H1 (cell line): ENCODE results near the gene C1orf87. TPM values are rescaled to one million over a fixed set of nuclear protein-coding genes. Genes with fewer than 3 reads are reported as not detected.

ENCODE experiments used
- CTCF ChIA-PET: fragments of 300-600 bp; sonication (Branson Sonifier 250); formaldehyde crosslinking; loops from one replicate; lab custom pipeline; 2021; ENCODE audit not compliant: partially characterized antibody; lab: Charles Lee
- POLR2A ChIA-PET: fragments of 300-600 bp; sonication (Branson Sonifier 250); formaldehyde crosslinking; loops from one replicate; lab custom pipeline; 2021; ENCODE audit warnings: inconsistent platforms; ENCODE audit not compliant: partially characterized antibody; lab: Charles Lee
- DNase-seq, 2 experiments: peaks; one replicate each; pipeline versions ENCODE4 v3.0.0 to v3.0.0-alpha.2; 2010 to 2022; ENCODE audit warnings: low spot score in 2 of 2, low read depth in 1 of 2, mixed read lengths in 1 of 2
- FAIRE-seq: peaks from 2 replicates; lab custom pipeline; 2011; peaks lifted over from hg19 to GRCh38; lab: Jason Lieb, UNC
- H2AFZ ChIP-seq: 2 replicates; pipeline ENCODE4 v1.8.1; 2012; ENCODE audit warnings: low read length, inconsistent platforms
- H2AK5ac ChIP-seq: 2 replicates; pipeline ENCODE4 v1.6.1; 2013; ENCODE audit warnings: low read depth, low read length
- H2BK120ac ChIP-seq: replicated peaks from 2 replicates; pipeline ENCODE3; 2013; ENCODE audit warnings: low read depth, low read length, inconsistent platforms
- H2BK12ac ChIP-seq: 2 replicates; pipeline ENCODE4 v1.6.1; 2013; ENCODE audit warnings: low read depth, low read length
- H2BK15ac ChIP-seq: 2 replicates; pipeline ENCODE4 v1.6.1; 2013; ENCODE audit warnings: low read length
- H2BK20ac ChIP-seq: 2 replicates; pipeline ENCODE4 v1.6.1; 2013; ENCODE audit warnings: low read length
- H2BK5ac ChIP-seq: 2 replicates; pipeline ENCODE4 v1.6.1; 2013; ENCODE audit warnings: low read depth, low read length
- H3K14ac ChIP-seq: 2 replicates; pipeline ENCODE4 v1.6.1; 2013; ENCODE audit warnings: inconsistent platforms; ENCODE audit not compliant: insufficient read length
- H3K18ac ChIP-seq: 2 replicates; pipeline ENCODE4 v1.6.1; 2013; ENCODE audit warnings: low read length; ENCODE audit errors: extremely low read depth
- H3K23ac ChIP-seq: 2 replicates; pipeline ENCODE4 v1.6.1; 2013; ENCODE audit warnings: inconsistent platforms; ENCODE audit not compliant: insufficient read length
- H3K23me2 ChIP-seq: 2 replicates; pipeline ENCODE4 v1.6.1; 2013; ENCODE audit warnings: low read depth, low read length
- H3K27ac ChIP-seq: 2 replicates; pipeline ENCODE4 v1.6.1; 2011; ENCODE audit warnings: low read depth, low read length, inconsistent platforms
- H3K27me3 ChIP-seq, 4 experiments: replicated peaks in 1 of 4; 1 replicate in 1 of 4; 2 replicates in 3 of 4; pipeline versions ENCODE4 v1.6.1 to v1.8.1; 2011 to 2013; ENCODE audit warnings: low read length in 3 of 4, mild to moderate bottlenecking in 3 of 4, inconsistent platforms in 2 of 4, mixed read lengths in 2 of 4, moderate library complexity in 1 of 4; ENCODE audit not compliant: control insufficient read depth in 3 of 4, insufficient read depth in 3 of 4; ENCODE audit errors: extremely low read depth in 1 of 4
- H3K36me3 ChIP-seq, 4 experiments: 2 replicates each; pipeline versions ENCODE4 v1.6.1 to v1.8.1; 2011 to 2013; ENCODE audit warnings: mild to moderate bottlenecking in 4 of 4, low read length in 3 of 4, moderate library complexity in 2 of 4, control low read depth in 1 of 4, inconsistent platforms in 1 of 4; ENCODE audit not compliant: insufficient read depth in 4 of 4, control insufficient read depth in 2 of 4
- H3K4ac ChIP-seq: replicated peaks from 2 replicates; pipeline ENCODE3; 2013; ENCODE audit warnings: low read length, low read depth, mixed read lengths, inconsistent platforms; ENCODE audit not compliant: insufficient read length
- H3K4me1 ChIP-seq, 4 experiments: replicated peaks in 1 of 4; 1 replicate in 1 of 4; 2 replicates in 3 of 4; pipeline versions ENCODE4 v1.6.1 to v1.8.1; 2011 to 2013; ENCODE audit warnings: low read length in 3 of 4, inconsistent platforms in 2 of 4, mixed read lengths in 1 of 4; ENCODE audit not compliant: insufficient read depth in 4 of 4, control insufficient read depth in 3 of 4
- H3K4me2 ChIP-seq, 2 experiments: 2 replicates each; pipeline versions ENCODE4 v1.6.1 to v1.8.1; 2011 to 2013; ENCODE audit warnings: low read depth in 2 of 2, low read length in 2 of 2, control low read depth in 1 of 2, inconsistent platforms in 1 of 2, mild to moderate bottlenecking in 1 of 2; ENCODE audit not compliant: insufficient read depth in 1 of 2
- H3K4me3 ChIP-seq, 4 experiments: fragments of 200-600, 300-600 bp in 1 of 4; sonication (generic), shearing (Covaris generic), sonication (Bioruptor Twin) in 1 of 4; 2 replicates each; pipeline versions ENCODE4 v1.5.1 to v1.8.1; 2011 to 2016; ENCODE audit warnings: low read length in 4 of 4, low read depth in 3 of 4, control low read depth in 2 of 4, inconsistent platforms in 2 of 4, mild to moderate bottlenecking in 2 of 4, mixed read lengths in 1 of 4, moderate library complexity in 1 of 4; ENCODE audit not compliant: insufficient read depth in 2 of 4; ENCODE audit errors: extremely low read depth in 1 of 4
- H3K56ac ChIP-seq: replicated peaks from 2 replicates; pipeline ENCODE3; 2013; ENCODE audit warnings: low read depth, mild to moderate bottlenecking, mixed read lengths, low read length, inconsistent platforms; ENCODE audit not compliant: insufficient read length
- H3K79me1 ChIP-seq: 2 replicates; pipeline ENCODE4 v1.6.1; 2013; ENCODE audit warnings: low read depth, low read length, control low read depth
- H3K79me2 ChIP-seq, 2 experiments: 2 replicates each; pipeline versions ENCODE4 v1.6.1 to v1.8.1; 2012 to 2013; ENCODE audit warnings: low read length in 2 of 2, mild to moderate bottlenecking in 2 of 2, inconsistent platforms in 1 of 2; ENCODE audit not compliant: insufficient read depth in 2 of 2, control insufficient read depth in 1 of 2
- H3K9ac ChIP-seq, 4 experiments: replicated peaks in 1 of 4; 1 replicate in 1 of 4; 2 replicates in 3 of 4; pipeline versions ENCODE4 v1.6.1 to v1.8.1; 2011 to 2013; ENCODE audit warnings: low read depth in 3 of 4, low read length in 3 of 4, control low read depth in 2 of 4, mild to moderate bottlenecking in 2 of 4, moderate library complexity in 2 of 4, inconsistent platforms in 1 of 4; ENCODE audit errors: extremely low read depth in 1 of 4
- H3K9me3 ChIP-seq, 2 experiments: 2 replicates each; pipeline versions ENCODE4 v1.6.1 to v1.8.1; 2012 to 2013; ENCODE audit warnings: mild to moderate bottlenecking in 2 of 2, moderate library complexity in 2 of 2, control low read depth in 1 of 2, inconsistent platforms in 1 of 2, low read depth in 1 of 2, low read length in 1 of 2, mixed read lengths in 1 of 2; ENCODE audit not compliant: insufficient read depth in 2 of 2
- H4K20me1 ChIP-seq, 2 experiments: replicated peaks in 1 of 2; 2 replicates each; pipeline versions ENCODE3 to v1.8.1; 2011 to 2013; ENCODE audit warnings: inconsistent platforms in 2 of 2, low read length in 2 of 2, mild to moderate bottlenecking in 1 of 2; ENCODE audit not compliant: insufficient read depth in 2 of 2, control insufficient read depth in 1 of 2
- H4K5ac ChIP-seq: 2 replicates; pipeline ENCODE4 v1.6.1; 2013; ENCODE audit warnings: low read length, low read depth, mixed read lengths, inconsistent platforms; ENCODE audit not compliant: insufficient read length
- H4K8ac ChIP-seq: 2 replicates; pipeline ENCODE4 v1.8.0; 2013; ENCODE audit warnings: mild to moderate bottlenecking, moderate library complexity, low read length, inconsistent platforms; ENCODE audit not compliant: insufficient read depth; ENCODE audit errors: extremely low read depth
- H4K91ac ChIP-seq: replicated peaks from 2 replicates; pipeline ENCODE3; 2013; ENCODE audit warnings: low read length, mixed read lengths, inconsistent platforms; ENCODE audit not compliant: insufficient read length
- RAD21 ChIP-seq, 2 experiments: IDR thresholded peaks in 1 of 2; conservative IDR thresholded peaks in 1 of 2; 2 replicates each; pipeline ENCODE4 v1.6.1; 2011; ENCODE audit warnings: low read depth in 2 of 2, low read length in 2 of 2, improper control_type of control experiment in 1 of 2, inconsistent platforms in 1 of 2, mild to moderate bottlenecking in 1 of 2, moderate library complexity in 1 of 2
- WGBS, 2 experiments: shearing (Covaris generic) in 1 of 2; methylation state at CpG; one replicate each; pipeline versions ENCODE4 v1.1.6 to v1.1.7; 2013 to 2015; ENCODE audit warnings: low lambda C conversion rate in 2 of 2, mixed read lengths in 2 of 2, inconsistent platforms in 1 of 2, low coverage in 1 of 2, missing lambda C conversion rate in 1 of 2; ENCODE audit not compliant: insufficient replicate concordance in 2 of 2, insufficient coverage in 1 of 2, insufficient read length in 1 of 2; ENCODE audit errors: extremely low coverage in 1 of 2, missing lambda C conversion rate in 1 of 2; 5-methylcytosine and 5-hydroxymethylcytosine counted together
- polyA plus RNA-seq, 7 experiments: library from polyadenylated mRNA; depleted of rRNA in 3 of 7; stranded (reverse) in 5 of 7; unstranded in 2 of 7; fragments of >200 nt in 5 of 7; fragments of 200-250 nt in 2 of 7; gene quantifications; 1 replicate in 5 of 7; 2 replicates in 1 of 7; 4 replicates in 1 of 7; pipeline versions ENCODE4 v1.2.1 to v1.2.3, GENCODE V29; 2011 to 2013; ENCODE audit warnings: missing spikeins in 2 of 7, mixed read lengths in 2 of 7
- total RNA-seq: library from RNA; stranded (reverse); fragmentation: NEBNext Ultra II Directional; extraction: Animal tissue kit (Norgen Biotek cat#: 25700); gene quantifications from 2 replicates; pipeline ENCODE4 v1.2.1, GENCODE V29; 2021

The C1orf87 gene
- total and polyA plus RNA-seq, 2 of the 8 experiments (the other 6 are each of a cell fraction or from before 2014, with no cell fraction given): 0.41 TPM; not detected in 1

DNA sequence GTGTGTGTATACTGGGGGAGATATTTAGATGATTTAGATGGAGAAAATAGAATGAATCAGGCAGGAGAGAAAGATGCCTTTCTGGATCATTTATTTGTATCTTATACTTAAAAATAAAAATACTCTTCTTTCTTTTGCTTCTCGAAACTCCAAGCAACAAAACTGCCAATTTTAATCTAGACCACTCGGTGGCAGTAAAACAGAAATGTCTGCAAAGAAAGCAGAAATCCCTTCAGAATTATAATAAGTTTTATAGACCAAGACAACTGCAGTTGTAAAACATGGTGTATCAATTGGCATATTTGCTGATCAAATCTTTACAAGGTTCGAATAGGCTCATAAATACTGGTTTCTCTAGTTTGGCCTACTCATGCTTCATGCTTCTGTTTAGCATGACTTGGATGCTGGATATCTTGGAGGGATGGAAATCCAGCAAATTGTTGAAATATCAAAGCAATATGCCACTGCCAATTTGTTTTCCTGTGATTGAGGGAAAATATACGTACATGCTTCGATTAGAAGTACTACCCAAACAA lies 15.1 kb upstream of the C1orf87 start:
- Histone ChIP-seq H2AK5ac (no peak overlapping the region), H2BK5ac (no peak overlapping the region), H3K14ac (no peak overlapping the region), H3K9me3 (no peaks in the 10 kb centered on the region), H4K5ac (no peak overlapping the region), H3K79me1 (no peaks in the 10 kb centered on the region), H4K91ac (no peak overlapping the region), H4K8ac (no peak overlapping the region), H3K4me3 (no peak overlapping the region), H3K36me3 (no peaks in the 10 kb centered on the region), H3K9ac (no peak overlapping the region), H3K79me2 (no peaks in the 10 kb centered on the region), H2BK15ac (no peak overlapping the region), H2AFZ (no peak overlapping the region), H3K18ac (no peak overlapping the region), H4K20me1 (no peaks in the 10 kb centered on the region), H2BK120ac (no peak overlapping the region), H3K56ac (no peak overlapping the region), H3K4me1 (no peaks in the 10 kb centered on the region), H3K27me3 (no peaks in the 10 kb centered on the region), H2BK12ac (no peak overlapping the region), H3K27ac (no peak overlapping the region), H2BK20ac (no peak overlapping the region), H3K4ac (no peak overlapping the region), H3K23me2 (no peaks in the 10 kb centered on the region), H3K23ac (no peak overlapping the region), H3K4me2 (no peak overlapping the region)
- 91% methylated on average over 5 of the region's 5 CpGs; no CpG with 5 or more reads in 1 of the 2 experiments for WGBS, 2 experiments
- POLR2A ChIA-PET: no interaction called here
- FAIRE-seq: no peak
- CTCF ChIA-PET: interaction anchor here (0.9 to 2.2 kb wide), 7 partner anchors 11 to 867 kb away, joined by 3 to 7 read pairs (median 4); no protein-coding TSS in a partner anchor
- no peak for DNase-seq
- TF ChIP-seq RAD21 (IDR thresholded peaks at IDR 0.05 in 1 of 2, conservative IDR thresholded peaks at IDR 0.05 in 1 of 2; ENCODE audit: low read depth in 2 of 2, low read length in 2 of 2): 0 out of 4 replicates have a peak, but pooled peaks of 1 of the 2 experiments have one; percentile 9
